22Rv1 (cell line): ENCODE measurements around the gene CSGALNACT2.

Experiments used
- ZFX ChIP-seq: fragments of 450-650 bp; IDR thresholded peaks from 2 replicates; pipeline ENCODE4 v1.6.1; 2017; ENCODE audit warnings: antibody characterized with exemption, borderline replicate concordance
- TF ChIP-seq, protein P1 (sequence below): fragments of 450-650 bp; IDR thresholded peaks from 2 replicates; pipeline ENCODE4 v1.5.1; 2017; ENCODE audit warnings: mild to moderate bottlenecking

GRCh38 chr10:43204943-43205671, 66.9 kb downstream of the CSGALNACT2 start:
- TF ChIP-seq, protein P1, sequence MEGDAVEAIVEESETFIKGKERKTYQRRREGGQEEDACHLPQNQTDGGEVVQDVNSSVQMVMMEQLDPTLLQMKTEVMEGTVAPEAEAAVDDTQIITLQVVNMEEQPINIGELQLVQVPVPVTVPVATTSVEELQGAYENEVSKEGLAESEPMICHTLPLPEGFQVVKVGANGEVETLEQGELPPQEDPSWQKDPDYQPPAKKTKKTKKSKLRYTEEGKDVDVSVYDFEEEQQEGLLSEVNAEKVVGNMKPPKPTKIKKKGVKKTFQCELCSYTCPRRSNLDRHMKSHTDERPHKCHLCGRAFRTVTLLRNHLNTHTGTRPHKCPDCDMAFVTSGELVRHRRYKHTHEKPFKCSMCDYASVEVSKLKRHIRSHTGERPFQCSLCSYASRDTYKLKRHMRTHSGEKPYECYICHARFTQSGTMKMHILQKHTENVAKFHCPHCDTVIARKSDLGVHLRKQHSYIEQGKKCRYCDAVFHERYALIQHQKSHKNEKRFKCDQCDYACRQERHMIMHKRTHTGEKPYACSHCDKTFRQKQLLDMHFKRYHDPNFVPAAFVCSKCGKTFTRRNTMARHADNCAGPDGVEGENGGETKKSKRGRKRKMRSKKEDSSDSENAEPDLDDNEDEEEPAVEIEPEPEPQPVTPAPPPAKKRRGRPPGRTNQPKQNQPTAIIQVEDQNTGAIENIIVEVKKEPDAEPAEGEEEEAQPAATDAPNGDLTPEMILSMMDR: peak; percentile 91
- TF ChIP-seq ZFX: no peak
